K562 (cell line): ENCODE results near the gene DCUN1D3. TPM values are rescaled to one million over a fixed set of nuclear protein-coding genes. Genes with fewer than 3 reads are reported as not detected.

ENCODE experiments used
- ATAC-seq: fragments of 200-7000 bp; cut with Tn5 transposase; 3 replicates; pipeline ENCODE4 v1.9.1; 2020; ENCODE audit warnings: moderate library complexity
- BruUV-seq: library from RNA; stranded (reverse); fragments of 400-500 nt; replicated peaks from 2 replicates; lab custom pipeline; 2021; lab: Mats Ljungman, UMichigan
- CTCF ChIA-PET: fragments of 300-600 bp; formaldehyde crosslinking; extraction: SDS; loops from one replicate; lab custom pipeline; 2021; ENCODE audit warnings: low intra/inter-chr PET ratio; lab: Yijun Ruan, JAX
- POLR2A ChIA-PET: fragments of 300-600, 350-650 bp; sonication (Branson Sonifier 250); formaldehyde crosslinking; extraction: SDS; loops from one replicate; lab custom pipeline; 2021; ENCODE audit warnings: antibody characterized with exemption, inconsistent platforms; lab: Yijun Ruan, JAX
- DNase-seq, 4 experiments: peaks; one replicate each; pipeline versions ENCODE4 v3.0.0 to v3.0.0-alpha.2; 2011 to 2018; ENCODE audit warnings: low spot score in 3 of 4, mixed read lengths in 3 of 4; ENCODE audit errors: extremely low read depth in 1 of 4
- FAIRE-seq: peaks from 2 replicates; lab custom pipeline; 2011; peaks lifted over from hg19 to GRCh38; lab: Jason Lieb, UNC
- H2AFZ ChIP-seq: 2 replicates; pipeline ENCODE4 v1.6.0; 2011; ENCODE audit warnings: low read depth, low read length, control low read depth, inconsistent platforms
- H3K27ac ChIP-seq: fragments of 200-600 bp; 3 replicates; pipeline ENCODE4 v1.8.0; 2011; ENCODE audit warnings: low read depth, mild to moderate bottlenecking, control low read depth, inconsistent platforms, low read length, moderate library complexity, mixed read lengths; ENCODE audit errors: extremely low read depth
- H3K27me3 ChIP-seq, 2 experiments: fragments of 300-600 bp in 1 of 2; 2 replicates in 1 of 2; 3 replicates in 1 of 2; pipeline versions ENCODE4 v1.6.0 to v1.8.0; 2011; ENCODE audit warnings: inconsistent platforms in 2 of 2, low read length in 2 of 2, mild to moderate bottlenecking in 1 of 2, mixed read lengths in 1 of 2, moderate library complexity in 1 of 2; ENCODE audit not compliant: control insufficient read depth in 2 of 2, insufficient read depth in 2 of 2
- H3K36me3 ChIP-seq: fragments of 300-600 bp; 3 replicates; pipeline ENCODE4 v1.8.0; 2011; ENCODE audit warnings: mild to moderate bottlenecking, low read length, inconsistent platforms; ENCODE audit not compliant: control insufficient read depth, insufficient read depth
- H3K4me1 ChIP-seq, 2 experiments: fragments of 200-600 bp in 1 of 2; replicated peaks in 1 of 2; 2 replicates in 1 of 2; 3 replicates in 1 of 2; pipeline versions ENCODE4 v1.5.1 to v1.8.0; 2011; ENCODE audit warnings: inconsistent platforms in 2 of 2, low read length in 2 of 2, mild to moderate bottlenecking in 1 of 2, mixed read lengths in 1 of 2, moderate library complexity in 1 of 2; ENCODE audit not compliant: control insufficient read depth in 2 of 2, insufficient read depth in 2 of 2
- H3K4me2 ChIP-seq: 2 replicates; pipeline ENCODE4 v1.6.1; 2011; ENCODE audit warnings: low read length, control low read depth, inconsistent platforms, mixed read lengths; ENCODE audit not compliant: insufficient read depth
- H3K4me3 ChIP-seq: fragments of 200-600 bp; sonication (generic), shearing (Covaris generic); 2 replicates; pipeline ENCODE4 v1.5.1; 2016; ENCODE audit warnings: control low read depth, inconsistent platforms
- H3K79me2 ChIP-seq: fragments of 200-600 bp; 3 replicates; pipeline ENCODE4 v1.8.0; 2011; ENCODE audit warnings: low read length, inconsistent platforms; ENCODE audit not compliant: control insufficient read depth, insufficient read depth
- H3K9ac ChIP-seq, 2 experiments: 2 replicates each; pipeline versions ENCODE4 v1.6.0 to v1.6.1; 2011; ENCODE audit warnings: low read depth in 2 of 2, low read length in 2 of 2, control low read depth in 1 of 2, inconsistent platforms in 1 of 2, mild to moderate bottlenecking in 1 of 2, mixed read lengths in 1 of 2; ENCODE audit not compliant: insufficient read depth in 1 of 2
- H3K9me1 ChIP-seq: one replicate; pipeline ENCODE4 v1.6.0; 2011; ENCODE audit warnings: inconsistent platforms, mild to moderate bottlenecking, low read length, moderate library complexity; ENCODE audit not compliant: control insufficient read depth, insufficient read depth
- H3K9me3 ChIP-seq: replicated peaks from 2 replicates; pipeline ENCODE4 v1.5.1; 2011; ENCODE audit warnings: low read depth, low read length, inconsistent platforms; ENCODE audit not compliant: control insufficient read depth, insufficient read depth
- H4K20me1 ChIP-seq: replicated peaks from 2 replicates; pipeline ENCODE4 v1.6.1; 2011; ENCODE audit warnings: low read length, inconsistent platforms, mixed read lengths; ENCODE audit not compliant: control insufficient read depth, insufficient read depth
- CBFA2T2 ChIP-seq: fragments of 450-650 bp; conservative IDR thresholded peaks from 2 replicates; pipeline ENCODE4 v1.6.1; 2017; ENCODE audit warnings: mild to moderate bottlenecking
- CHD4 ChIP-seq: fragments of 200-600 bp; sonication (generic); IDR thresholded peaks from 3 replicates; pipeline ENCODE4 v1.6.1; 2012; ENCODE audit warnings: low read depth, mild to moderate bottlenecking, mixed read lengths, low read length, inconsistent platforms; ENCODE audit not compliant: insufficient read depth, insufficient replicate concordance, poor library complexity, severe bottlenecking
- HDAC1 ChIP-seq, 2 experiments: fragments of 450-650 bp; IDR thresholded peaks; 2 replicates each; pipeline ENCODE4 v1.6.1; 2016 to 2017; ENCODE audit warnings: inconsistent platforms in 1 of 2, mild to moderate bottlenecking in 1 of 2, moderate library complexity in 1 of 2
- NEUROD1 ChIP-seq: fragments of 150-350 bp; IDR thresholded peaks from 2 replicates; pipeline ENCODE4 v1.6.1; 2014; ENCODE audit warnings: borderline replicate concordance, low read length, low read depth; ENCODE audit not compliant: partially characterized antibody
- POLR2B ChIP-seq: fragments of 450-650 bp; IDR thresholded peaks from 2 replicates; pipeline ENCODE4 v1.6.1; 2018; ENCODE audit warnings: low read depth; ENCODE audit not compliant: partially characterized antibody
- PRPF4 ChIP-seq: fragments of 200-400 bp; formaldehyde crosslinking; IDR thresholded peaks from one replicate; pipeline ENCODE4 v1.6.1; 2017; ENCODE audit warnings: low read length, low read depth, mild to moderate bottlenecking; ENCODE audit not compliant: insufficient read depth, poor library complexity, severe bottlenecking
- TFAP4 ChIP-seq: sonication (generic); formaldehyde crosslinking; IDR thresholded peaks from 2 replicates; pipeline ENCODE4 v1.8.0; 2022; ENCODE audit warnings: missing genetic modification reagents, mild to moderate bottlenecking, moderate library complexity, borderline replicate concordance
- THAP7 ChIP-seq: fragments of 250-450 bp; sonication (Bioruptor Pico); IDR thresholded peaks from 2 replicates; pipeline ENCODE4 v1.5.0; 2021
- USF2 ChIP-seq: sonication (generic); formaldehyde crosslinking; IDR thresholded peaks from 2 replicates; pipeline ENCODE4 v1.5.0; 2020; ENCODE audit warnings: missing genetic modification reagents
- XRCC3 ChIP-seq: fragments of 450-650 bp; IDR thresholded peaks from 2 replicates; pipeline ENCODE4 v1.6.1; 2017; ENCODE audit warnings: mild to moderate bottlenecking, moderate library complexity
- ZKSCAN8 ChIP-seq: fragments of 200-800 bp; sonication (Bioruptor generic); IDR thresholded peaks from 2 replicates; pipeline ENCODE4 v1.6.1; 2016; ENCODE audit warnings: missing genetic modification characterization, missing compliant biosample characterization
- ZNF311 ChIP-seq: fragments of 250-450 bp; sonication (Bioruptor Pico); IDR thresholded peaks from 2 replicates; pipeline ENCODE4 v1.4.0; 2020; ENCODE audit warnings: mild to moderate bottlenecking, moderate library complexity
- ZNF639 ChIP-seq, 2 experiments: fragments of 200-800 bp in 1 of 2; sonication (Bioruptor generic) in 1 of 2; sonication (generic) in 1 of 2; formaldehyde crosslinking in 1 of 2; IDR thresholded peaks in 1 of 2; conservative IDR thresholded peaks in 1 of 2; 2 replicates each; pipeline versions ENCODE4 v1.5.0 to v1.6.1; 2016 to 2020; ENCODE audit warnings: missing compliant biosample characterization in 1 of 2, missing genetic modification characterization in 1 of 2, missing genetic modification reagents in 1 of 2
- WGBS: fragments of 100-300 bp; shearing (Covaris generic); methylation state at CpG from one replicate; pipeline ENCODE4 v1.1.6; 2016; ENCODE audit warnings: low coverage, mixed read lengths; ENCODE audit not compliant: insufficient coverage; ENCODE audit errors: missing lambda C conversion rate; 5-methylcytosine and 5-hydroxymethylcytosine counted together
- in situ Hi-C: fragments of 300-500 bp; cut with MboI; formaldehyde crosslinking; loops from 4 replicates; pipeline ENCODE4 v1.15.0; 2018; ENCODE audit warnings: inconsistent platforms, mixed read lengths
- intact Hi-C: fragments of 100-400 bp; cut with micrococcal nuclease; formaldehyde crosslinking; loops from 2 replicates; pipeline ENCODE4 v1.14.2; 2022
- polyA plus RNA-seq, 8 experiments: library from polyadenylated mRNA; depleted of rRNA in 4 of 8; stranded (reverse) in 5 of 8; unstranded in 3 of 8; fragments of >200 nt; fragmentation: Nextera tagmentation in 2 of 8; fragmentation: Illumina TruSeq in 1 of 8; extraction: Ambion mirVana in 2 of 8; extraction: Trizol in 1 of 8; gene quantifications; 2 replicates each; pipeline versions ENCODE4 v1.2.1 to v1.2.3, GENCODE V29; 2011 to 2014; ENCODE audit warnings: inconsistent platforms in 1 of 8, missing spikeins in 1 of 8
- total RNA-seq, 7 experiments: library from RNA; depleted of rRNA in 6 of 7; stranded (reverse); fragments of >200 nt in 6 of 7; fragmentation: Illumina TruSeq in 2 of 7; extraction: Trizol in 2 of 7; gene quantifications; 2 replicates each; pipeline versions ENCODE4 v1.2.1 to v1.2.3, GENCODE V29; 2011 to 2021; ENCODE audit warnings: low replicate concordance in 1 of 7

Gene DCUN1D3
- total and polyA plus RNA-seq, 9 of the 15 experiments (the other 6 are each of a cell fraction or from before 2014, with no cell fraction given): 1.0 to 4.7 (median 2.2) TPM

- CTCF ChIA-PET: no interaction called here
- no peak for FAIRE-seq
Observed at GRCh38 chr16:20923876-20924275, 23.7 kb upstream of the DCUN1D3 start.

More at GRCh38 chr16:20923876-20924275, 23.7 kb upstream of the DCUN1D3 start:
- 90% methylated on average over 3 of the region's 3 CpGs for WGBS
- no peaks in the 10 kb centered on the region for H3K9me1 ChIP-seq
- ATAC-seq: no peak
- H3K27ac ChIP-seq: no peak overlapping the region
- H3K4me2 ChIP-seq: no peak overlapping the region
- DNase-seq: no peak
- H2AFZ ChIP-seq: no peak overlapping the region
- H3K79me2 ChIP-seq: no peaks in the 10 kb centered on the region
- in situ Hi-C loops: no loop called here
- intact Hi-C loops: no loop called here
- H3K4me3 ChIP-seq: no peak overlapping the region
- no peaks in the 10 kb centered on the region for H3K27me3 ChIP-seq
- no peak for TF ChIP-seq CBFA2T2
- TF ChIP-seq POLR2B: no peak
- no peak for TF ChIP-seq TFAP4 (CRISPR knock-in tag)
- no peak for TF ChIP-seq USF2 (CRISPR knock-in tag)
- no peak for TF ChIP-seq CHD4
- no peak for TF ChIP-seq ZNF639 (CRISPR knock-in tag; conservative IDR thresholded peaks at IDR 0.05 in 1 of 2, IDR thresholded peaks at IDR 0.05 in 1 of 2)
- TF ChIP-seq HDAC1 (IDR thresholded peaks at IDR 0.05): no peak
- TF ChIP-seq PRPF4: no peak
- no peak for TF ChIP-seq ZKSCAN8 (CRISPR knock-in tag)
- no peak for TF ChIP-seq ZNF311 (CRISPR knock-in tag)
- no peak for TF ChIP-seq NEUROD1
- no peak for TF ChIP-seq THAP7 (CRISPR knock-in tag)
- TF ChIP-seq XRCC3: no peak
- BruUV-seq: no TSS peak
- no peaks in the 10 kb centered on the region for H4K20me1 ChIP-seq
- peaks cover 0 to 5% of the 10 kb centered on the region in 2 experiments; a peak in 2 of 5 replicates for H3K4me1 ChIP-seq
- POLR2A ChIA-PET: interaction anchor here (1.6 kb wide), 1 partner anchor 14 kb away, joined by 5 read pairs; no protein-coding TSS in a partner anchor
- no peak overlapping the region for H3K9ac ChIP-seq
- H3K9me3 ChIP-seq: no peaks in the 10 kb centered on the region
- H3K36me3 ChIP-seq: no peaks in the 10 kb centered on the region
